ENCODE results near the gene PTGES.

DNA sequence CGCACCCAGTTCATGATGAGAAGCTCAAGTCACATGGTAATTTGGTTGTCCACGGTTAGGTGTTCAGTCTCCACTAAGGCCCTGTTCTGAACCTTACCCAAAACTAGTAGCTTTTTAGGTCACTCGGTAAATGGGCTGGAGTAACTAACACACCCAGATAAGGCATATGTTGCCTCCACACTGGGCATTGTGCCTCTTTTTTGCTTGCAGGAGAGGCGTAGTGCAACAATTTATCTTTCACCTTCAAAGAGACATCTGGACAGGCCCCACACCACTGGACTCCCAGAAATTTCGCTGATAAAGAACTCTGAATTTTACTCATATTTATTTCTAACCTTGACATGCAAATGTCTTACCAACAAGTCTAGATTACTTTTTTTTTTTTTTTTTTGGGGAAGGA, 16.8 kb upstream of the PTGES start:
- no peak for TF ChIP-seq TAF1 (IDR thresholded peaks at IDR 0.05; ENCODE audit: low read depth)
- TF ChIP-seq CEBPB (IDR thresholded peaks at IDR 0.05) = no peak
- TF ChIP-seq EP300 (IDR thresholded peaks at IDR 0.05; ENCODE audit: borderline replicate concordance) = no peak
- TF ChIP-seq, protein P1, sequence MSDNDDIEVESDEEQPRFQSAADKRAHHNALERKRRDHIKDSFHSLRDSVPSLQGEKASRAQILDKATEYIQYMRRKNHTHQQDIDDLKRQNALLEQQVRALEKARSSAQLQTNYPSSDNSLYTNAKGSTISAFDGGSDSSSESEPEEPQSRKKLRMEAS (IDR thresholded peaks at IDR 0.05) = no peak
- no peak for TF ChIP-seq TEAD4 (IDR thresholded peaks at IDR 0.05)
- no peak for TF ChIP-seq FOXM1 (IDR thresholded peaks at IDR 0.05; ENCODE audit: borderline replicate concordance, low read depth)
- TF ChIP-seq ZBTB7A (IDR thresholded peaks at IDR 0.05; ENCODE audit: low read depth) = no peak
- TF ChIP-seq, protein P2, sequence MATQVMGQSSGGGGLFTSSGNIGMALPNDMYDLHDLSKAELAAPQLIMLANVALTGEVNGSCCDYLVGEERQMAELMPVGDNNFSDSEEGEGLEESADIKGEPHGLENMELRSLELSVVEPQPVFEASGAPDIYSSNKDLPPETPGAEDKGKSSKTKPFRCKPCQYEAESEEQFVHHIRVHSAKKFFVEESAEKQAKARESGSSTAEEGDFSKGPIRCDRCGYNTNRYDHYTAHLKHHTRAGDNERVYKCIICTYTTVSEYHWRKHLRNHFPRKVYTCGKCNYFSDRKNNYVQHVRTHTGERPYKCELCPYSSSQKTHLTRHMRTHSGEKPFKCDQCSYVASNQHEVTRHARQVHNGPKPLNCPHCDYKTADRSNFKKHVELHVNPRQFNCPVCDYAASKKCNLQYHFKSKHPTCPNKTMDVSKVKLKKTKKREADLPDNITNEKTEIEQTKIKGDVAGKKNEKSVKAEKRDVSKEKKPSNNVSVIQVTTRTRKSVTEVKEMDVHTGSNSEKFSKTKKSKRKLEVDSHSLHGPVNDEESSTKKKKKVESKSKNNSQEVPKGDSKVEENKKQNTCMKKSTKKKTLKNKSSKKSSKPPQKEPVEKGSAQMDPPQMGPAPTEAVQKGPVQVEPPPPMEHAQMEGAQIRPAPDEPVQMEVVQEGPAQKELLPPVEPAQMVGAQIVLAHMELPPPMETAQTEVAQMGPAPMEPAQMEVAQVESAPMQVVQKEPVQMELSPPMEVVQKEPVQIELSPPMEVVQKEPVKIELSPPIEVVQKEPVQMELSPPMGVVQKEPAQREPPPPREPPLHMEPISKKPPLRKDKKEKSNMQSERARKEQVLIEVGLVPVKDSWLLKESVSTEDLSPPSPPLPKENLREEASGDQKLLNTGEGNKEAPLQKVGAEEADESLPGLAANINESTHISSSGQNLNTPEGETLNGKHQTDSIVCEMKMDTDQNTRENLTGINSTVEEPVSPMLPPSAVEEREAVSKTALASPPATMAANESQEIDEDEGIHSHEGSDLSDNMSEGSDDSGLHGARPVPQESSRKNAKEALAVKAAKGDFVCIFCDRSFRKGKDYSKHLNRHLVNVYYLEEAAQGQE (IDR thresholded peaks at IDR 0.05; ENCODE audit: low read depth) = no peak
- TF ChIP-seq RAD21 (IDR thresholded peaks at IDR 0.05; ENCODE audit: low read depth) = no peak
- TF ChIP-seq CREB1 (IDR thresholded peaks at IDR 0.05; ENCODE audit: low read depth) = no peak
- no peak for TF ChIP-seq TCF12 (IDR thresholded peaks at IDR 0.05; ENCODE audit: low read depth)

All from Ishikawa (cell line).